M059J (cell line): Measurements from ENCODE around the gene CXorf66. TPM values are rescaled to one million over a fixed set of nuclear protein-coding genes. Genes with fewer than 3 reads are reported as not detected.
"Not testable (repeated sequence)": the region's sequence is repeated elsewhere in the genome, so short reads cannot be mapped to it uniquely, and the experiment has no call there.

Experiments used
- DNase-seq: peaks from one replicate; pipeline ENCODE4 v3.0.0-alpha.2; 2012; ENCODE audit warnings: low read depth
- total RNA-seq: library from RNA; depleted of rRNA; stranded (reverse); fragments of >200 nt; shearing (Covaris generic); gene quantifications from 2 replicates; pipeline ENCODE4 v1.2.3, GENCODE V29; 2014; rRNA removed

CXorf66 gene
- total RNA-seq, 1 experiment from 2014 or later, result not detected

- no peak for DNase-seq
Observed at GRCh38 chrX:139929876-139930275, 35.4 kb downstream of the CXorf66 start.

- DNase-seq, result no peak
Observed at GRCh38 chrX:139924696-139925095, 40.6 kb downstream of the CXorf66 start.

GRCh38 chrX:139924069-139924695 lies 41.1 kb downstream of the CXorf66 start:
- no peak for DNase-seq

DNA sequence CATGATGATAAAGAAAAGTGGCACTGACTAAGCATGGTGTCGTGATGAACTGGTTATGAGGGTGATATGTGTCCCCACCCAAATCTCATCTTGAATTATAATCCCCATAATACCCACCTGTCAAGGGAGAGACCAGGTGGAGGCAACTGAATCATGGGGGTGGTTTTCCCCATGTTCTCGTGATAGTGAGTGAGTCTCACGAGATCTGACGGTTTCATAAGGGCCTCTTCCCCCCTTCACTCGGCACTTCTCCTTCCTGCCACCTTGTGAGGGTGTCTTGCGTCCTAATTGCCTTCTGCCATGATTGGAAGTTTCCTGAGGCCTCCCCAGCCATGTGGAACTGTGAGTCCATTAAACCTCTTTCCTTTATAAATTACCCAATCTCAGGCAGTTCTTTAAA lies 44.2 kb downstream of the CXorf66 start:
- not testable (repeated sequence) for DNase-seq

GRCh38 chrX:139920316-139920715 lies 45.0 kb downstream of the CXorf66 start:
- DNase-seq, result no peak

- no peak for DNase-seq
Observed at GRCh38 chrX:139914421-139914820, 50.9 kb downstream of the CXorf66 start.

- DNase-seq, result no peak
Observed at GRCh38 chrX:139909712-139910111, 55.6 kb downstream of the CXorf66 start.

DNA sequence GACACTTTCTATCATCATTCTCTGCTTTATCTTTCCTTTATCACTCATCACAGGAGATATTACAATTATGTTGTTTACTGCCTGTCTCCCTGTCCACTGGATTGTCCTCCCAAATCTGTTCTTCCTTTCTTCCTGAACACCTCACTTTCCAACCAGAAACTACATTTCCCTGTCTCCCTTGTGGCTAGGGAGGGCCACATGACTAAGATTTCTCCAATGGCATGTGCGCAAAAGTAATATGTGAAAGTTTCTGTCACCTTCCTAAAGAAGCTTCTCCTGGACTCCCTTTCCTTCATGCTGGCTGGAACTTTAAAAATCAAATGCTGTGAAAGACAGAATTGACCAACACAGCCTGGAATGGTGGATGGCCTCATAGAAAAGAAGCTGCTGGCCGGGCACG lies 58.2 kb downstream of the CXorf66 start:
- DNase-seq, result no peak

- no peak for DNase-seq
Observed at GRCh38 chrX:139905743-139906142, 59.6 kb downstream of the CXorf66 start.

Other genes with a start within 250 kb of the CXorf66 start
- gene ATP11C, start 32.5 kb downstream of the CXorf66 start, total RNA-seq, result 41.0 and 46.3 TPM in 2 replicates